H1 (cell line): Measurements from ENCODE around the gene ARTN. TPM values are rescaled to one million over a fixed set of nuclear protein-coding genes. Genes with fewer than 3 reads are reported as not detected.

Experiments used
- CTCF ChIA-PET: fragments of 300-600 bp; sonication (Branson Sonifier 250); formaldehyde crosslinking; loops from one replicate; lab custom pipeline; 2021; ENCODE audit not compliant: partially characterized antibody; lab: Charles Lee
- POLR2A ChIA-PET: fragments of 300-600 bp; sonication (Branson Sonifier 250); formaldehyde crosslinking; loops from one replicate; lab custom pipeline; 2021; ENCODE audit warnings: inconsistent platforms; ENCODE audit not compliant: partially characterized antibody; lab: Charles Lee
- DNase-seq, 2 experiments: peaks; one replicate each; pipeline versions ENCODE4 v3.0.0 to v3.0.0-alpha.2; 2010 to 2022; ENCODE audit warnings: low spot score in 2 of 2, low read depth in 1 of 2, mixed read lengths in 1 of 2
- FAIRE-seq: peaks from 2 replicates; lab custom pipeline; 2011; peaks lifted over from hg19 to GRCh38; lab: Jason Lieb, UNC
- H2AFZ ChIP-seq: 2 replicates; pipeline ENCODE4 v1.8.1; 2012; ENCODE audit warnings: low read length, inconsistent platforms
- H2AK5ac ChIP-seq: 2 replicates; pipeline ENCODE4 v1.6.1; 2013; ENCODE audit warnings: low read depth, low read length
- H2BK120ac ChIP-seq: replicated peaks from 2 replicates; pipeline ENCODE3; 2013; ENCODE audit warnings: low read depth, low read length, inconsistent platforms
- H2BK12ac ChIP-seq: 2 replicates; pipeline ENCODE4 v1.6.1; 2013; ENCODE audit warnings: low read depth, low read length
- H2BK15ac ChIP-seq: 2 replicates; pipeline ENCODE4 v1.6.1; 2013; ENCODE audit warnings: low read length
- H2BK20ac ChIP-seq: 2 replicates; pipeline ENCODE4 v1.6.1; 2013; ENCODE audit warnings: low read length
- H2BK5ac ChIP-seq: 2 replicates; pipeline ENCODE4 v1.6.1; 2013; ENCODE audit warnings: low read depth, low read length
- H3K14ac ChIP-seq: 2 replicates; pipeline ENCODE4 v1.6.1; 2013; ENCODE audit warnings: inconsistent platforms; ENCODE audit not compliant: insufficient read length
- H3K18ac ChIP-seq: 2 replicates; pipeline ENCODE4 v1.6.1; 2013; ENCODE audit warnings: low read length; ENCODE audit errors: extremely low read depth
- H3K23ac ChIP-seq: 2 replicates; pipeline ENCODE4 v1.6.1; 2013; ENCODE audit warnings: inconsistent platforms; ENCODE audit not compliant: insufficient read length
- H3K23me2 ChIP-seq: 2 replicates; pipeline ENCODE4 v1.6.1; 2013; ENCODE audit warnings: low read depth, low read length
- H3K27ac ChIP-seq: 2 replicates; pipeline ENCODE4 v1.6.1; 2011; ENCODE audit warnings: low read depth, low read length, inconsistent platforms
- H3K27me3 ChIP-seq, 4 experiments: replicated peaks in 1 of 4; 1 replicate in 1 of 4; 2 replicates in 3 of 4; pipeline versions ENCODE4 v1.6.1 to v1.8.1; 2011 to 2013; ENCODE audit warnings: low read length in 3 of 4, mild to moderate bottlenecking in 3 of 4, inconsistent platforms in 2 of 4, mixed read lengths in 2 of 4, moderate library complexity in 1 of 4; ENCODE audit not compliant: control insufficient read depth in 3 of 4, insufficient read depth in 3 of 4; ENCODE audit errors: extremely low read depth in 1 of 4
- H3K36me3 ChIP-seq, 4 experiments: 2 replicates each; pipeline versions ENCODE4 v1.6.1 to v1.8.1; 2011 to 2013; ENCODE audit warnings: mild to moderate bottlenecking in 4 of 4, low read length in 3 of 4, moderate library complexity in 2 of 4, control low read depth in 1 of 4, inconsistent platforms in 1 of 4; ENCODE audit not compliant: insufficient read depth in 4 of 4, control insufficient read depth in 2 of 4
- H3K4ac ChIP-seq: replicated peaks from 2 replicates; pipeline ENCODE3; 2013; ENCODE audit warnings: low read length, low read depth, mixed read lengths, inconsistent platforms; ENCODE audit not compliant: insufficient read length
- H3K4me1 ChIP-seq, 4 experiments: replicated peaks in 1 of 4; 1 replicate in 1 of 4; 2 replicates in 3 of 4; pipeline versions ENCODE4 v1.6.1 to v1.8.1; 2011 to 2013; ENCODE audit warnings: low read length in 3 of 4, inconsistent platforms in 2 of 4, mixed read lengths in 1 of 4; ENCODE audit not compliant: insufficient read depth in 4 of 4, control insufficient read depth in 3 of 4
- H3K4me2 ChIP-seq, 2 experiments: 2 replicates each; pipeline versions ENCODE4 v1.6.1 to v1.8.1; 2011 to 2013; ENCODE audit warnings: low read depth in 2 of 2, low read length in 2 of 2, control low read depth in 1 of 2, inconsistent platforms in 1 of 2, mild to moderate bottlenecking in 1 of 2; ENCODE audit not compliant: insufficient read depth in 1 of 2
- H3K4me3 ChIP-seq, 4 experiments: fragments of 200-600, 300-600 bp in 1 of 4; sonication (generic), shearing (Covaris generic), sonication (Bioruptor Twin) in 1 of 4; 2 replicates each; pipeline versions ENCODE4 v1.5.1 to v1.8.1; 2011 to 2016; ENCODE audit warnings: low read length in 4 of 4, low read depth in 3 of 4, control low read depth in 2 of 4, inconsistent platforms in 2 of 4, mild to moderate bottlenecking in 2 of 4, mixed read lengths in 1 of 4, moderate library complexity in 1 of 4; ENCODE audit not compliant: insufficient read depth in 2 of 4; ENCODE audit errors: extremely low read depth in 1 of 4
- H3K56ac ChIP-seq: replicated peaks from 2 replicates; pipeline ENCODE3; 2013; ENCODE audit warnings: low read depth, mild to moderate bottlenecking, mixed read lengths, low read length, inconsistent platforms; ENCODE audit not compliant: insufficient read length
- H3K79me1 ChIP-seq: 2 replicates; pipeline ENCODE4 v1.6.1; 2013; ENCODE audit warnings: low read depth, low read length, control low read depth
- H3K79me2 ChIP-seq, 2 experiments: 2 replicates each; pipeline versions ENCODE4 v1.6.1 to v1.8.1; 2012 to 2013; ENCODE audit warnings: low read length in 2 of 2, mild to moderate bottlenecking in 2 of 2, inconsistent platforms in 1 of 2; ENCODE audit not compliant: insufficient read depth in 2 of 2, control insufficient read depth in 1 of 2
- H3K9ac ChIP-seq, 4 experiments: replicated peaks in 1 of 4; 1 replicate in 1 of 4; 2 replicates in 3 of 4; pipeline versions ENCODE4 v1.6.1 to v1.8.1; 2011 to 2013; ENCODE audit warnings: low read depth in 3 of 4, low read length in 3 of 4, control low read depth in 2 of 4, mild to moderate bottlenecking in 2 of 4, moderate library complexity in 2 of 4, inconsistent platforms in 1 of 4; ENCODE audit errors: extremely low read depth in 1 of 4
- H3K9me3 ChIP-seq, 2 experiments: 2 replicates each; pipeline versions ENCODE4 v1.6.1 to v1.8.1; 2012 to 2013; ENCODE audit warnings: mild to moderate bottlenecking in 2 of 2, moderate library complexity in 2 of 2, control low read depth in 1 of 2, inconsistent platforms in 1 of 2, low read depth in 1 of 2, low read length in 1 of 2, mixed read lengths in 1 of 2; ENCODE audit not compliant: insufficient read depth in 2 of 2
- H4K20me1 ChIP-seq, 2 experiments: replicated peaks in 1 of 2; 2 replicates each; pipeline versions ENCODE3 to v1.8.1; 2011 to 2013; ENCODE audit warnings: inconsistent platforms in 2 of 2, low read length in 2 of 2, mild to moderate bottlenecking in 1 of 2; ENCODE audit not compliant: insufficient read depth in 2 of 2, control insufficient read depth in 1 of 2
- H4K5ac ChIP-seq: 2 replicates; pipeline ENCODE4 v1.6.1; 2013; ENCODE audit warnings: low read length, low read depth, mixed read lengths, inconsistent platforms; ENCODE audit not compliant: insufficient read length
- H4K8ac ChIP-seq: 2 replicates; pipeline ENCODE4 v1.8.0; 2013; ENCODE audit warnings: mild to moderate bottlenecking, moderate library complexity, low read length, inconsistent platforms; ENCODE audit not compliant: insufficient read depth; ENCODE audit errors: extremely low read depth
- H4K91ac ChIP-seq: replicated peaks from 2 replicates; pipeline ENCODE3; 2013; ENCODE audit warnings: low read length, mixed read lengths, inconsistent platforms; ENCODE audit not compliant: insufficient read length
- ATF3 ChIP-seq: IDR thresholded peaks from 2 replicates; pipeline ENCODE4 v1.6.1; 2011; ENCODE audit warnings: low read depth, mild to moderate bottlenecking, low read length; ENCODE audit not compliant: insufficient read depth
- BACH1 ChIP-seq: IDR thresholded peaks from 2 replicates; pipeline ENCODE4 v1.6.1; 2012; ENCODE audit warnings: low read length, improper control_type of control experiment
- BRCA1 ChIP-seq: IDR thresholded peaks from 2 replicates; pipeline ENCODE4 v1.6.1; 2012; ENCODE audit warnings: low read depth, low read length, improper control_type of control experiment
- CHD2 ChIP-seq: IDR thresholded peaks from 2 replicates; pipeline ENCODE4 v1.6.1; 2012; ENCODE audit warnings: low read length, improper control_type of control experiment
- CTBP2 ChIP-seq: IDR thresholded peaks from 2 replicates; pipeline ENCODE4 v1.7.0; 2011; ENCODE audit warnings: borderline replicate concordance, mild to moderate bottlenecking, moderate library complexity, mixed read lengths, low read length; ENCODE audit not compliant: insufficient read depth, insufficient read length
- FOSL1 ChIP-seq: IDR thresholded peaks from 2 replicates; pipeline ENCODE4 v1.6.1; 2011; ENCODE audit warnings: mild to moderate bottlenecking, low read depth, low read length, moderate library complexity; ENCODE audit not compliant: insufficient read depth
- KDM1A ChIP-seq: fragments of 200-600, 300-600 bp; sonication (generic); IDR thresholded peaks from 2 replicates; pipeline ENCODE4 v1.7.1; 2016; ENCODE audit warnings: mild to moderate bottlenecking, low read length, borderline replicate concordance
- POLR2AphosphoS5 ChIP-seq: IDR thresholded peaks from 2 replicates; pipeline ENCODE4 v1.6.1; 2011; ENCODE audit warnings: low read depth, low read length
- SAP30 ChIP-seq: fragments of 300-600 bp; sonication (generic); IDR thresholded peaks from 2 replicates; pipeline ENCODE4 v1.7.1; 2012; ENCODE audit warnings: low read length, moderate library complexity, mild to moderate bottlenecking, inconsistent platforms; ENCODE audit not compliant: insufficient read depth, insufficient replicate concordance
- TAF1 ChIP-seq: IDR thresholded peaks from 2 replicates; pipeline ENCODE4 v1.6.1; 2011; ENCODE audit warnings: mild to moderate bottlenecking, low read depth, low read length
- ZNF274 ChIP-seq: IDR thresholded peaks from 2 replicates; pipeline ENCODE4 v1.7.0; 2012; ENCODE audit warnings: low read length, borderline replicate concordance; ENCODE audit errors: extremely low read depth
- WGBS, 2 experiments: shearing (Covaris generic) in 1 of 2; methylation state at CpG; one replicate each; pipeline versions ENCODE4 v1.1.6 to v1.1.7; 2013 to 2015; ENCODE audit warnings: low lambda C conversion rate in 2 of 2, mixed read lengths in 2 of 2, inconsistent platforms in 1 of 2, low coverage in 1 of 2, missing lambda C conversion rate in 1 of 2; ENCODE audit not compliant: insufficient replicate concordance in 2 of 2, insufficient coverage in 1 of 2, insufficient read length in 1 of 2; ENCODE audit errors: extremely low coverage in 1 of 2, missing lambda C conversion rate in 1 of 2; 5-methylcytosine and 5-hydroxymethylcytosine counted together
- polyA plus RNA-seq, 7 experiments: library from polyadenylated mRNA; depleted of rRNA in 3 of 7; stranded (reverse) in 5 of 7; unstranded in 2 of 7; fragments of >200 nt in 5 of 7; fragments of 200-250 nt in 2 of 7; gene quantifications; 1 replicate in 5 of 7; 2 replicates in 1 of 7; 4 replicates in 1 of 7; pipeline versions ENCODE4 v1.2.1 to v1.2.3, GENCODE V29; 2011 to 2013; ENCODE audit warnings: missing spikeins in 2 of 7, mixed read lengths in 2 of 7
- total RNA-seq: library from RNA; stranded (reverse); fragmentation: NEBNext Ultra II Directional; extraction: Animal tissue kit (Norgen Biotek cat#: 25700); gene quantifications from 2 replicates; pipeline ENCODE4 v1.2.1, GENCODE V29; 2021

ARTN gene
- total and polyA plus RNA-seq, 2 of the 8 experiments (the other 6 are each of a cell fraction or from before 2014, with no cell fraction given), result 13.5 to 22.7 TPM

DNA sequence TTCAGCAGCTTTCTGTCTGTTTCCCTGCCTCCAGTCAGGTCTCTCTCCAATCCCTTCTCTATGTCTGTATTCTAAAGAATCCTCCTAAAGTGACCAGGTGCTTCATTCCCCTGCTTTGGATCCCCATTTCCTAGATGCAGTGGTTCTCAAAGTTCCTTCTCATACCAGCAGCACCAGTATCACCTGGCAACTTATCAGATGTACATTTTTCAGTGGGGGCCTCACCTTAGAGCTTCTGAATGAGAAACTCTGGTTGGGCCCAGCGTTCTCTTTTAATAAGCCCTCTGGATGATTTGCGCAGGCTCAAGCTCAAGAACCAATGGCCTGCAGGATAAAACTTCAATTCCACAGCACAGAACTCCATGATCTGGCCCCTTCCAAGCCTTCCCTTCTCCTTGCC is 25.4 kb upstream of the ARTN start:
- WGBS, 2 experiments, result 93% methylated on average over 2 of the region's 2 CpGs; no CpG with 5 or more reads in 1 of the 2 experiments
- Histone ChIP-seq H3K9me3 (no peaks in the 10 kb centered on the region), H4K91ac (no peak overlapping the region), H4K20me1 (no peaks in the 10 kb centered on the region), H2BK120ac (no peak overlapping the region), H3K18ac (no peak overlapping the region), H3K4me3 (no peak overlapping the region), H2BK12ac (no peak overlapping the region), H3K27ac (no peak overlapping the region), H3K4ac (no peak overlapping the region), H3K36me3 (no peaks in the 10 kb centered on the region), H3K79me1 (no peaks in the 10 kb centered on the region), H3K23me2 (no peaks in the 10 kb centered on the region; the same call in 1 of the 2 replicates), H3K4me2 (no peak overlapping the region), H3K23ac (no peak overlapping the region), H2BK20ac (no peak overlapping the region), H2BK15ac (no peak overlapping the region), H2BK5ac (no peak overlapping the region), H4K5ac (no peak overlapping the region), H3K14ac (no peak overlapping the region), H2AFZ (no peak overlapping the region), H4K8ac (no peak overlapping the region), H3K79me2 (no peaks in the 10 kb centered on the region), H3K27me3 (no peaks in the 10 kb centered on the region), H3K56ac (no peak overlapping the region), H3K9ac (no peak overlapping the region), H3K4me1 (peaks cover 3 to 11% (median 6%) of the 10 kb centered on the region in 4 experiments), H2AK5ac (no peak overlapping the region)
- FAIRE-seq (no peak), DNase-seq (no peak)
- TF ChIP-seq CTBP2, result no peak
- TF ChIP-seq SAP30, result no peak
- no peak for TF ChIP-seq CHD2
- TF ChIP-seq KDM1A, result no peak
- no peak for TF ChIP-seq BRCA1
- TF ChIP-seq ZNF274, result no peak
- TF ChIP-seq FOSL1, result no peak
- no peak for TF ChIP-seq ATF3
- no peak for TF ChIP-seq BACH1
- TF ChIP-seq TAF1, result no peak
- no peak for TF ChIP-seq POLR2AphosphoS5
- CTCF ChIA-PET, result interaction anchor here (0.6 to 11.2 kb wide), 9 partner anchors 10 to 144 kb away, joined by 3 to 126 read pairs (median 3); partner anchors contain the start of gene ARTN
- POLR2A ChIA-PET, result interaction anchor here (0.6 kb wide), 2 partner anchors 9 to 15 kb away, joined by 3 read pairs; no protein-coding TSS in a partner anchor
